GM12878 (cell line): Measurements from ENCODE around the gene SLC1A2. TPM values are rescaled to one million over a fixed set of nuclear protein-coding genes. Genes with fewer than 3 reads are reported as not detected.

Experiments used
- BACH1 ChIP-seq: fragments of 450-650 bp; IDR thresholded peaks from 2 replicates; pipeline ENCODE4 v1.6.1; 2017; ENCODE audit warnings: mild to moderate bottlenecking, borderline replicate concordance
- CHD2 ChIP-seq: IDR thresholded peaks from 2 replicates; pipeline ENCODE4 v1.6.1; 2011; ENCODE audit warnings: low read depth, low read length, improper control_type of control experiment, borderline replicate concordance
- ESRRA ChIP-seq: IDR thresholded peaks from 2 replicates; pipeline ENCODE4 v1.6.1; 2012; ENCODE audit warnings: mild to moderate bottlenecking, low read length, improper control_type of control experiment
- GABPA ChIP-seq: IDR thresholded peaks from 2 replicates; pipeline ENCODE4 v1.6.1; 2014; ENCODE audit warnings: antibody characterized with exemption, low read depth, mild to moderate bottlenecking, inconsistent platforms
- IRF4 ChIP-seq: IDR thresholded peaks from 2 replicates; pipeline ENCODE4 v1.6.1; 2011; ENCODE audit warnings: low read depth, low read length
- JUNB ChIP-seq: IDR thresholded peaks from 2 replicates; pipeline ENCODE4 v1.6.1; 2016; ENCODE audit warnings: antibody characterized with exemption, mild to moderate bottlenecking
- KAT2A ChIP-seq: conservative IDR thresholded peaks from 2 replicates; pipeline ENCODE4 v1.6.1; 2011; ENCODE audit warnings: low read depth, low read length; ENCODE audit not compliant: control insufficient read depth
- KDM1A ChIP-seq: fragments of 200-600 bp; sonication (generic); IDR thresholded peaks from 2 replicates; pipeline ENCODE4 v1.6.1; 2016; ENCODE audit warnings: borderline replicate concordance
- LARP7 ChIP-seq: fragments of 450-650 bp; IDR thresholded peaks from 2 replicates; pipeline ENCODE4 v1.6.1; 2017; ENCODE audit warnings: mild to moderate bottlenecking
- RCOR1 ChIP-seq: conservative IDR thresholded peaks from 2 replicates; pipeline ENCODE4 v1.6.1; 2012; ENCODE audit warnings: low read depth, low read length, improper control_type of control experiment
- RUNX3 ChIP-seq: IDR thresholded peaks from 2 replicates; pipeline ENCODE4 v1.6.1; 2012; ENCODE audit warnings: low read length, inconsistent platforms
- SREBF1 ChIP-seq: IDR thresholded peaks from 2 replicates; pipeline ENCODE4 v1.6.1; 2012; ENCODE audit warnings: mild to moderate bottlenecking, low read length
- polyA plus RNA-seq, 11 experiments: library from polyadenylated mRNA; depleted of rRNA in 4 of 11; unstranded in 6 of 11; stranded (reverse) in 5 of 11; fragments of >200 nt; fragmentation: Nextera tagmentation in 4 of 11; fragmentation: Illumina TruSeq in 1 of 11; extraction: Ambion mirVana in 4 of 11; extraction: Trizol in 1 of 11; gene quantifications; 1 replicate in 1 of 11; 2 replicates in 10 of 11; pipeline versions ENCODE4 v1.2.1 to v1.2.3, GENCODE V29; 2011 to 2016; ENCODE audit warnings: inconsistent platforms in 2 of 11, missing spikeins in 2 of 11, low read depth in 1 of 11
- total RNA-seq, 4 experiments: library from RNA; depleted of rRNA in 3 of 4; stranded (reverse); fragments of >200 nt in 3 of 4; fragmentation: Illumina TruSeq in 1 of 4; extraction: Trizol in 1 of 4; gene quantifications; 2 replicates each; pipeline versions ENCODE4 v1.2.1 to v1.2.3, GENCODE V29; 2013 to 2021
- TF ChIP-seq, protein P1 (sequence below): IDR thresholded peaks from 2 replicates; pipeline ENCODE4 v1.6.1; 2012; ENCODE audit warnings: low read length, inconsistent platforms
- TF ChIP-seq, protein P2 (sequence below): fragments of 450-650 bp; IDR thresholded peaks from 2 replicates; pipeline ENCODE4 v1.6.1; 2017; ENCODE audit warnings: mild to moderate bottlenecking
- TF ChIP-seq, protein P3 (sequence below): fragments of 450-650 bp; IDR thresholded peaks from 2 replicates; pipeline ENCODE4 v1.6.1; 2016; ENCODE audit warnings: mild to moderate bottlenecking, moderate library complexity, borderline replicate concordance
- TF ChIP-seq, protein P4 (sequence below): fragments of 450-650 bp; conservative IDR thresholded peaks from 2 replicates; pipeline ENCODE4 v1.6.1; 2017; ENCODE audit warnings: mild to moderate bottlenecking, moderate library complexity
- TF ChIP-seq, protein P5 (sequence below): fragments of 450-650 bp; IDR thresholded peaks from 2 replicates; pipeline ENCODE4 v1.6.1; 2014; ENCODE audit warnings: mild to moderate bottlenecking

The SLC1A2 gene
- total and polyA plus RNA-seq, 10 of the 15 experiments (the other 5 are each of a cell fraction or from before 2014, with no cell fraction given), result 0.01 to 0.84 (median 0.22) TPM; not detected in 1

DNA sequence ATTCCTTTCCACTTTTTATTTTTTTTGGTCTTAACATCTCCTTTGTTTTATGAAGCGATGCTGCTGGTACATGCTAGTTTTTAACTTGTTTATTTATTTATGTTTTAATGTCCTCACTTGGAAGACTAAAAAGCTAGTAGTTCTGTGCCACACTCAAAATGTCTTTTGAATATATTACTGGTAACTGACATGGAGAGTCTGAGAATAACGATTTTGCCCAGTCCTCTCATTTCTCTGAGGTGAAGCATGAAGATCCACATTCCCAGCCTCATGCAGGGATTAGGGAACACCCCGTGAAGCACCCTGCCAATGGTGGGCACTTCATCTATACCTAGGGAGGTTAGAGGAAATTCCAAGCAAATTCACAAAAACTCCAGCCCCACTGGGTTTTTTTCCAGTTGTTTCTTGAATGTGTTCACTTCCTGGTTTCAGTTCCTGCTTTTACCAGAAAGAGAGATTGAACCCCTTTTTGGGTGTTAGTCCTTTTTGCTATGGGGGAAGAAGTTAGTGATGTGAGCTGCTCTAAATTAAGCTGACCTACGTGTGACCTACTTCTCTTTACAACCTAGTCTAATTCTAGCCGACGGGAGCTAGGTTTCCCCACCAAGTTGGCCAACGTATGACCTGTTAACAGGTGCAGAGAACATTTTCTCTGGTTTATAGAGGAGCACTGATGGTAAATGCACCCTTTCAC is 106.1 kb downstream of the SLC1A2 start (continued):
- TF ChIP-seq GABPA, result no peak
- TF ChIP-seq JUNB, result peak; percentile 42
- peak; percentile 92 for TF ChIP-seq IRF4
- no peak for TF ChIP-seq SREBF1
- TF ChIP-seq CHD2, result peak; percentile 46; the same call in 1 of the 2 replicates
- TF ChIP-seq, protein P1, sequence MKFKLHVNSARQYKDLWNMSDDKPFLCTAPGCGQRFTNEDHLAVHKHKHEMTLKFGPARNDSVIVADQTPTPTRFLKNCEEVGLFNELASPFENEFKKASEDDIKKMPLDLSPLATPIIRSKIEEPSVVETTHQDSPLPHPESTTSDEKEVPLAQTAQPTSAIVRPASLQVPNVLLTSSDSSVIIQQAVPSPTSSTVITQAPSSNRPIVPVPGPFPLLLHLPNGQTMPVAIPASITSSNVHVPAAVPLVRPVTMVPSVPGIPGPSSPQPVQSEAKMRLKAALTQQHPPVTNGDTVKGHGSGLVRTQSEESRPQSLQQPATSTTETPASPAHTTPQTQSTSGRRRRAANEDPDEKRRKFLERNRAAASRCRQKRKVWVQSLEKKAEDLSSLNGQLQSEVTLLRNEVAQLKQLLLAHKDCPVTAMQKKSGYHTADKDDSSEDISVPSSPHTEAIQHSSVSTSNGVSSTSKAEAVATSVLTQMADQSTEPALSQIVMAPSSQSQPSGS, result peak; percentile 90
- TF ChIP-seq, protein P2, sequence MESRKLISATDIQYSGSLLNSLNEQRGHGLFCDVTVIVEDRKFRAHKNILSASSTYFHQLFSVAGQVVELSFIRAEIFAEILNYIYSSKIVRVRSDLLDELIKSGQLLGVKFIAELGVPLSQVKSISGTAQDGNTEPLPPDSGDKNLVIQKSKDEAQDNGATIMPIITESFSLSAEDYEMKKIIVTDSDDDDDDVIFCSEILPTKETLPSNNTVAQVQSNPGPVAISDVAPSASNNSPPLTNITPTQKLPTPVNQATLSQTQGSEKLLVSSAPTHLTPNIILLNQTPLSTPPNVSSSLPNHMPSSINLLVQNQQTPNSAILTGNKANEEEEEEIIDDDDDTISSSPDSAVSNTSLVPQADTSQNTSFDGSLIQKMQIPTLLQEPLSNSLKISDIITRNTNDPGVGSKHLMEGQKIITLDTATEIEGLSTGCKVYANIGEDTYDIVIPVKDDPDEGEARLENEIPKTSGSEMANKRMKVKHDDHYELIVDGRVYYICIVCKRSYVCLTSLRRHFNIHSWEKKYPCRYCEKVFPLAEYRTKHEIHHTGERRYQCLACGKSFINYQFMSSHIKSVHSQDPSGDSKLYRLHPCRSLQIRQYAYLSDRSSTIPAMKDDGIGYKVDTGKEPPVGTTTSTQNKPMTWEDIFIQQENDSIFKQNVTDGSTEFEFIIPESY, result no peak
- TF ChIP-seq LARP7, result no peak
- TF ChIP-seq RCOR1, result no peak; the same call in 1 of the 2 replicates
- TF ChIP-seq, protein P3, sequence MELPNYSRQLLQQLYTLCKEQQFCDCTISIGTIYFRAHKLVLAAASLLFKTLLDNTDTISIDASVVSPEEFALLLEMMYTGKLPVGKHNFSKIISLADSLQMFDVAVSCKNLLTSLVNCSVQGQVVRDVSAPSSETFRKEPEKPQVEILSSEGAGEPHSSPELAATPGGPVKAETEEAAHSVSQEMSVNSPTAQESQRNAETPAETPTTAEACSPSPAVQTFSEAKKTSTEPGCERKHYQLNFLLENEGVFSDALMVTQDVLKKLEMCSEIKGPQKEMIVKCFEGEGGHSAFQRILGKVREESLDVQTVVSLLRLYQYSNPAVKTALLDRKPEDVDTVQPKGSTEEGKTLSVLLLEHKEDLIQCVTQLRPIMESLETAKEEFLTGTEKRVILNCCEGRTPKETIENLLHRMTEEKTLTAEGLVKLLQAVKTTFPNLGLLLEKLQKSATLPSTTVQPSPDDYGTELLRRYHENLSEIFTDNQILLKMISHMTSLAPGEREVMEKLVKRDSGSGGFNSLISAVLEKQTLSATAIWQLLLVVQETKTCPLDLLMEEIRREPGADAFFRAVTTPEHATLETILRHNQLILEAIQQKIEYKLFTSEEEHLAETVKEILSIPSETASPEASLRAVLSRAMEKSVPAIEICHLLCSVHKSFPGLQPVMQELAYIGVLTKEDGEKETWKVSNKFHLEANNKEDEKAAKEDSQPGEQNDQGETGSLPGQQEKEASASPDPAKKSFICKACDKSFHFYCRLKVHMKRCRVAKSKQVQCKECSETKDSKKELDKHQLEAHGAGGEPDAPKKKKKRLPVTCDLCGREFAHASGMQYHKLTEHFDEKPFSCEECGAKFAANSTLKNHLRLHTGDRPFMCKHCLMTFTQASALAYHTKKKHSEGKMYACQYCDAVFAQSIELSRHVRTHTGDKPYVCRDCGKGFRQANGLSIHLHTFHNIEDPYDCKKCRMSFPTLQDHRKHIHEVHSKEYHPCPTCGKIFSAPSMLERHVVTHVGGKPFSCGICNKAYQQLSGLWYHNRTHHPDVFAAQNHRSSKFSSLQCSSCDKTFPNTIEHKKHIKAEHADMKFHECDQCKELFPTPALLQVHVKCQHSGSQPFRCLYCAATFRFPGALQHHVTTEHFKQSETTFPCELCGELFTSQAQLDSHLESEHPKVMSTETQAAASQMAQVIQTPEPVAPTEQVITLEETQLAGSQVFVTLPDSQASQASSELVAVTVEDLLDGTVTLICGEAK, result no peak
- TF ChIP-seq ESRRA, result peak; percentile 69; the same call in 1 of the 2 replicates
- TF ChIP-seq KAT2A, result no peak
- TF ChIP-seq, protein P4, sequence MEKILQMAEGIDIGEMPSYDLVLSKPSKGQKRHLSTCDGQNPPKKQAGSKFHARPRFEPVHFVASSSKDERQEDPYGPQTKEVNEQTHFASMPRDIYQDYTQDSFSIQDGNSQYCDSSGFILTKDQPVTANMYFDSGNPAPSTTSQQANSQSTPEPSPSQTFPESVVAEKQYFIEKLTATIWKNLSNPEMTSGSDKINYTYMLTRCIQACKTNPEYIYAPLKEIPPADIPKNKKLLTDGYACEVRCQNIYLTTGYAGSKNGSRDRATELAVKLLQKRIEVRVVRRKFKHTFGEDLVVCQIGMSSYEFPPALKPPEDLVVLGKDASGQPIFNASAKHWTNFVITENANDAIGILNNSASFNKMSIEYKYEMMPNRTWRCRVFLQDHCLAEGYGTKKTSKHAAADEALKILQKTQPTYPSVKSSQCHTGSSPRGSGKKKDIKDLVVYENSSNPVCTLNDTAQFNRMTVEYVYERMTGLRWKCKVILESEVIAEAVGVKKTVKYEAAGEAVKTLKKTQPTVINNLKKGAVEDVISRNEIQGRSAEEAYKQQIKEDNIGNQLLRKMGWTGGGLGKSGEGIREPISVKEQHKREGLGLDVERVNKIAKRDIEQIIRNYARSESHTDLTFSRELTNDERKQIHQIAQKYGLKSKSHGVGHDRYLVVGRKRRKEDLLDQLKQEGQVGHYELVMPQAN, result no peak
- TF ChIP-seq KDM1A, result no peak
- TF ChIP-seq, protein P5, sequence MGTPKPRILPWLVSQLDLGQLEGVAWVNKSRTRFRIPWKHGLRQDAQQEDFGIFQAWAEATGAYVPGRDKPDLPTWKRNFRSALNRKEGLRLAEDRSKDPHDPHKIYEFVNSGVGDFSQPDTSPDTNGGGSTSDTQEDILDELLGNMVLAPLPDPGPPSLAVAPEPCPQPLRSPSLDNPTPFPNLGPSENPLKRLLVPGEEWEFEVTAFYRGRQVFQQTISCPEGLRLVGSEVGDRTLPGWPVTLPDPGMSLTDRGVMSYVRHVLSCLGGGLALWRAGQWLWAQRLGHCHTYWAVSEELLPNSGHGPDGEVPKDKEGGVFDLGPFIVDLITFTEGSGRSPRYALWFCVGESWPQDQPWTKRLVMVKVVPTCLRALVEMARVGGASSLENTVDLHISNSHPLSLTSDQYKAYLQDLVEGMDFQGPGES, result no peak
- TF ChIP-seq BACH1, result no peak
- TF ChIP-seq RUNX3, result peak; percentile 86
